GM19372 (cell line): Measurements from ENCODE around the gene ALKBH5.

ENCODE experiments used
- ATAC-seq: cut with Tn5 transposase; IDR thresholded peaks from one replicate; pipeline ENCODE4 v1.9.1; 2021; ENCODE audit warnings: mild to moderate bottlenecking, low read depth, moderate library complexity; ENCODE audit not compliant: unreplicated experiment

The ALKBH5 gene

GRCh38 chr17:18157354-18157985 is 26.2 kb upstream of the ALKBH5 start:
- ATAC-seq, result no peak

GRCh38 chr17:18158022-18158600 is 25.5 kb upstream of the ALKBH5 start:
- peak; percentile 38 for ATAC-seq

GRCh38 chr17:18159551-18160120 is 24.0 kb upstream of the ALKBH5 start:
- no peak for ATAC-seq

DNA sequence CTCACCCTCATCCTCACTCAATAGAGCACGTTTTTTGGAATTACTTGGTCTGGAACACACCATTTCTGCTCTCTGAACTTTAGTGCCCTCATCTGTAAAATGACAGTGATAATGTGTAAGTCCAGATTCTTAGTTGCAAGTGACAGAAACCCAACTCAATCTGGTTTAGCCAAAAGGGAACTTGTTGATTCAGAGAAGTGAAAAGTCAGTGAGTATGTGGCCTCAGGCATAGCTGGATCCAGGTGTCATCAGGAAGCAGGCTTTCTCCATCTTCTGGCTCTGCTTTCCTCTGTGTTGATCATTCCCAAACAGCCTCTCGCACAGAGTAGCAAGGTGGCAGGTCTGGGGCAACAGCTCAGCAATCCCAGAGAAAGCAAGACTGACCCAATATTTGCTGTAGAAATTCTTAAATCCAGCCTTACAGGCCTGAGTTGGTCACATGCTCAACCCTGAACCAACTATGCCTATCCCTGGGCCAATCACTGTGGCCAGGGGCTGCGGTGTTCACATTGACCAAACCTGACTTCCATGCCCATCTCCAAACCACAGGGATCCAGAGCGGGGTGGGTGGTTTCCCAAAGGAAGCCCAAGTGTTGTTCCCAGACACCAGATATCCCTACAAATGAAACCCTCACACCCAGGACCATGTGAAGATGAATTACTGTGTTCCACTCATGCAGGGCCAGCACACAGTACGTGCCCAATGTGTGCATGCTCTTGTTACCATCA is 23.3 kb upstream of the ALKBH5 start:
- no peak for ATAC-seq

- peak; percentile 66 for ATAC-seq
Measured at GRCh38 chr17:18161207-18162145, 22.2 kb upstream of the ALKBH5 start.

- ATAC-seq, result no peak
Measured at GRCh38 chr17:18163547-18163946, 20.1 kb upstream of the ALKBH5 start.

GRCh38 chr17:18166894-18167293 is 16.7 kb upstream of the ALKBH5 start:
- ATAC-seq, result no peak

GRCh38 chr17:18167421-18167820 is 16.2 kb upstream of the ALKBH5 start:
- ATAC-seq, result no peak

DNA sequence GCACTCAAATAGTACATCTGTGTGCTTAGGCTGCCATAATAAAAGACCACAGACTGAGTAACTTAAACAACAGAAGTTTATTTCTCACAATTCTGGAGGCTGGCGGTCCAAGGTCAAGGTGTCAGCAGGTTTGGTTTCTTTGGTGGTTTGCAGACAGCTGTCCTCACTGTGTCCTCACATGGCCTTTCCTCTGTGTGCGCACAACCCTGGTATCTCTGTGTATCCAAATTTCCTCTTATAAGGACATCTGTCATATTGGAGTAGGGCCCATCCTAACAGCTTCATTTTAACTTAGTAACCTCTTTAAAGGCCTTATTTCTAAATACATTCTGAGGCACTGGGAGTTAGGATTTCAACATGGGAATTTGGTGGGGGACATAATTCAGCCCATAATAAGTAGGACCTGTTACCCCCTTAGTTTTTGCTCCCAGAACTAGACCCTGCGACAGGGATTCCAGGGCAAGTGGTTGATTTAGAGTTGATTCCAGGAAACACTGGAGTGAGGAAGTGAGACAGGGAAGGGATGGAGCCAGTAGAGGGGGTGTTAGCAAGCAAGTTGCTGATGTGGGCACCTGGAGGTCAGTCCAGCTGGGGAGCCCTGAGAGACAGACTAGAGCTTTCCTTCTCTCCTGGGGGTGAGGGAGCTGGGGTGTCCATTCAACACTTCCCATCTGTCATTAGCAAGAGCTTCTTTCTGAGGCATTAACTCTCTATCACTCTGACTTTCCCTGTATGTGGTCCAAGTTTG is 10.9 kb upstream of the ALKBH5 start:
- no peak for ATAC-seq

- ATAC-seq, result no peak
Measured at GRCh38 chr17:18173740-18174139, 9.9 kb upstream of the ALKBH5 start.

DNA sequence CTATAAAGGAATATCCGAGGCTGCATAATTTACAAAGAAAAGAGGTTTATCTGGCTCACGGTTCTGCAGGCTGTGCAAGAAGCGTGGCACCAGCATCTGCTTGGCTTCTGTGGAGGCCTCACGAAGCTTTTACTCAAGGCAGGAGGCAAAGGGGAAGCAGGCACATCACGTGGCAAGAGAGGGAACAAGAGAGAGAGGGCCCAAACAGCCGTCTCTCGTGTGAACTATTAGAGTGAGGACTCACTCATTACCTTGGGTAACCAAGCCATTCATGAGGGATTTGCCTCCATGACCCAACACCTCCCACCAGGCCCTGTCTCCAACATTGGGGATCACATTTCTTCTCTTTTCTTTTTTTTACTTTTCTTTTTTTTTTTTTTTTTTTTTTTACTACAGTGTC is 7.5 kb upstream of the ALKBH5 start:
- no peak for ATAC-seq

DNA sequence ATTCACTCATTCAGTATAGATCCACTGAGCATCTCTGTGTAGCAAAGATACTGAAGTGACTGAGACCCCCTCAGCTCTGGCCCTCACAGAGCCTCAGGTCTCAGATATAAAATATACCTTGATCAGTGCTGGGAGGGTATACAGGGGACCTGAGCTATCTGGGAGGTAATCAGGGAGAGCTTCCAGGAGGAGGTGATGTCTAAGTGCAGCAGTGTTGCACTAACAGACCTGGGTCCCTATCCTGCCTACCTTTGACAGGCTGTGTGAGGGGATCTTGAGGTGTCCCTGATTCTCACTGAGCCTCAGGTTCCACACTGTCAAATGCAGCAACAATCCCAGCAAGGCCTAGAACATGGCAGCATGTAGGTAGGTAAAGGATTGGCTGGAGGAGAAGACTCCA is 6.5 kb upstream of the ALKBH5 start:
- no peak for ATAC-seq

DNA sequence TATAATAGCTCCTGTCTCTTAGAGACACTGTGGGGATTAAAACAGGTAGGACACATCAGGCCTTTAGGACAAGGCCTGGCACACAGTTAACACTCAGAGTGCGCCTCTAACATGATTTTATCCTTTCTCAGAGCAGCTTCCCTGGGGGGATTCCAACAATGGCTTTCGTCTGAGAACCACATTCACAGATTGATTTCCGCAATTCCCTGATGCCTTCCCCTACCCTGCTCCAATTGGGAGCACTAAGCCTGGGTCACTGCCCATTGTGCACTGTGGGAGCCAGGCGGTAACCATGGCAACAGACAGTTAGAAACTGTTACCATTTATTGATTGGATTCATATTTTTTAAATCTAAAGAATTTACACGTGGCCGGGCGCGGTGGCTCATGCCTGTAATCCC is 5.9 kb upstream of the ALKBH5 start:
- no peak for ATAC-seq

- ATAC-seq, result no peak
Measured at GRCh38 chr17:18179196-18179595, 4.4 kb upstream of the ALKBH5 start.

- no peak for ATAC-seq
Measured at GRCh38 chr17:18179804-18180203, 3.8 kb upstream of the ALKBH5 start.

GRCh38 chr17:18181358-18181757 is 2.3 kb upstream of the ALKBH5 start:
- no peak for ATAC-seq

GRCh38 chr17:18182110-18182977 is 1.3 kb upstream of the ALKBH5 start:
- ATAC-seq, result no peak

DNA sequence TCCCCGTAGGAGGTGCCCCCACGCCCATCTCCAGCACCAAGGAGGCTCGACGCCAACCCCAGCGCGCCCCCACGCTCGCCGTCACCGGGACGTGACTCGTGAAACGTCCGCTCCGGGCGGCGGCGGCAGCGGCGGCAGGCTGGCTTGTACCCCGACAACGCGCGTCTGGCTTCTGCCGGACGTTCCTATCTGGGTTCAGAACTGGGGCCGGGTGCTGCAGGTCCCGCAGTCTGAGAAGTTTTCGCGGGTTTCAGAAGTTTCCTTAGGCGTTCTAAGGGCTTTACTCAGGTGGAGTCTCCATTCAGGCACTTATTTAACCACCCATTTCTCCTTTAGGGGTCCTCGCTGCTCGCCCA is 672 bp upstream of the ALKBH5 start:
- peak; percentile 28 for ATAC-seq
